Measurements from ENCODE around the gene BEST2.
"Not testable (repeated sequence)": the region's sequence is repeated elsewhere in the genome, so short reads cannot be mapped to it uniquely, and the experiment has no call there.

The BEST2 gene

DNA sequence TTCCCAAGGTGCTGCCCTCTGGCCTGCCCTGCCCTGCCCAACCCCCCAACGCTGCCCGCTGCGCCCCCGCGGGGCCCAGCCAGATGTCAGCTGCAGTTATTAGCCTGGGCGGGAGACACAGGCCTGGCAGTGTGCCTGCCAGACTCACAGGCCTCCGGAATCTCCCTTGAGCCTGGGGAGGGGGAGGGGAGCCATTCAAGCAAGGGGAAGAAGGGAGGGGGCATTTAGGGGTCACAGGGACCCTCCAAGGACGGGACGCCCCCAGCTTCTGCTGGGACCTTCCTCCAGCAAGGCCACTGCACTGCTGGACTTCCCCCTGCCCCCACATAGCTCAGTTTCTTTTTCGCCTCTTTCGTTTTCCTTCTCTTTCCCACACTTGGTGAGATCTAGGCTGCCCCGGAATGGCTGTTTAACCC lies 37.1 kb downstream of the BEST2 start:
- DNase-seq, result peak; percentile 95

DNA sequence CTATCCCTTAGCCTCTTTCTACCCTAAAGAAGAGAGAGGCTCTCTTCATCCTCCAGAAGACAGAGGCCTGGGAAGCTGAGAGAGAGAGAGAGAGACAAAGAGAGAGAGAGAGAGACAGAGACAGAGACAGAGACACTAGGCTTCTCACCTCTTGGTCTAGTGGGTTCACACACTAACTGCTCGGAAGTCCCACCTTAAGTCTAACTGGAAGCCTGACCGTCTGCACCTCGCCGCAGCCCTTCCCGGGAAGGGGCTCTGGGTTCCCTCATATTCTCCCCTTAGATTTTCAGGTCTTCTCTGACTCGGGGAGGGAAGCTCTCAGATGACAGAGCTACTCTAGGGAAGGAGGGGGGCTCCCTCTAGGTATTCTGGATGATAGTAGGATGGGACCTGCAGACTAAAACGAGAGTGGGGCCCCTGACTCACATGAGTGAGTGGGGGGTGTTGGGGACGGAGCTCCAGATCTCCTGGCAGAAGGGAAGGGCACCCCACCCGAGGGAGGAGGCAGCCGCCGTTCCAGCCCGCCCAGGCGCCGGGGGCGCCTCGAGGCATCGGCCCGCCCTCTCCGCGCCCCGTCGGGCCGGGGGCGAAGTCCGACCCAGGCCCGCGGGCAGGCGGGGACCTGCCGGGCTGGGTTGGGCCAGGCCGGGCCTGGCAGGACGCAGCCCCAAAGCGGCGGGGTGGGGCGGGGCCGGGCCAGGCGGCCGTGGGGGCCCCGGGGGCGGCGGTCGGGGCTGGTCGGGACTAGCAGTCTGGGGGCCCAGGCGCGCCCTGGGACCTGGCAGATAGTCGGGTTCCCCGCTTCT lies 37.7 kb downstream of the BEST2 start:
- peak; percentile 56 for DNase-seq

- DNase-seq, result peak; percentile 99
Observed at GRCh38 chr19:12789904-12790619, 38.5 kb downstream of the BEST2 start.

DNA sequence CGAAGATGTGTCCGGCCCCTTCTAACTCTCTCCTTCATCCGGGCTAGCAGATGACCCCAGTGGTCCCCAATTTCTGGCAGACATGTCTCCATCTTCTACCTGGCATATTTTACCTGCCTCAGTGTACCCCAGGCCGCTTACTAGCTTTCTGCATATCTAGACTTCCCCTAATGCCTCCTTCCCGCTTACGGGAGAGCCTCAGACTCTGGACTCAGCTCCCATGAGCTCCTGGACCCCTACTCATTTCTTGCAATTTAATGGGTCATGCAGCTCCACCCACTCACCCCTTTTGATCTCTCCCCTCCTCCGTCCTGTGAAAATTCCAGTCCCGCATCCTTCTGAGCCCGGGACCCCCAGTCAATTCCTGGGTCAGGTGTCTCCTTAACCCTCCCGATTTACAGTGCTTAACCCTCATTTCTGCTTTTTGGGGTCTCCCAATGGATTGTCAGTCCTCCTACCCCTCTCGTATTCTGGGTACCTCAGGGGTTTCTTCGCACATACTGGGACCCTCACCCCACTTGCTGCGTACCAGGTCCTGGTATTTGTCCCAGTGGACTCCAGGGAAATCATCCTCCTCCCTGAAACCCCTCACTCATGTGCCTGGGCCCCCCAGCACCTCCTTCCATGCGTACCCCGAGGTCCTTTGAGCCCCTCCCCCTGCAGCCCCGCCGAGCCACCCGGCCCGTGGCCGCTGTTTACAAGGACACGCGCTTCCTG lies 39.2 kb downstream of the BEST2 start:
- DNase-seq, result peak; percentile 30

DNA sequence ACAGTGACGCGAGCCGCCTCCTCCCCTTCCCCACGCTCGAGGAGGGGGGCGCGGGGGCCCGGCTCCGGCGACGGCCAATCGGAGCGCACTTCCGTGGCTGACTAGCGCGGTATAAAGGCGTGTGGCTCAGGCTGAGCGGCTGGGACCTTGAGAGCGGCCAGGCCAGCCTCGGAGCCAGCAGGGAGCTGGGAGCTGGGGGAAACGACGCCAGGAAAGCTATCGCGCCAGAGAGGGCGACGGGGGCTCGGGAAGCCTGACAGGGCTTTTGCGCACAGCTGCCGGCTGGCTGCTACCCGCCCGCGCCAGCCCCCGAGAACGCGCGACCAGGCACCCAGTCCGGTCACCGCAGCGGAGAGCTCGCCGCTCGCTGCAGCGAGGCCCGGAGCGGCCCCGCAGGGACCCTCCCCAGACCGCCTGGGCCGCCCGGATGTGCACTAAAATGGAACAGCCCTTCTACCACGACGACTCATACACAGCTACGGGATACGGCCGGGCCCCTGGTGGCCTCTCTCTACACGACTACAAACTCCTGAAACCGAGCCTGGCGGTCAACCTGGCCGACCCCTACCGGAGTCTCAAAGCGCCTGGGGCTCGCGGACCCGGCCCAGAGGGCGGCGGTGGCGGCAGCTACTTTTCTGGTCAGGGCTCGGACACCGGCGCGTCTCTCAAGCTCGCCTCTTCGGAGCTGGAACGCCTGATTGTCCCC lies 39.9 kb downstream of the BEST2 start, which contains the start of gene JUNB:
Gene JUNB, plus strand, starts transcription at position 142 of the 706 bp plus-strand sequence. Its CDS starts 286 bp downstream, at position 428.
- DNase-seq, result peak; percentile 98

GRCh38 chr19:12792051-12792852 lies 40.7 kb downstream of the BEST2 start:
- DNase-seq, result peak; percentile 84

GRCh38 chr19:12792853-12793289 lies 41.3 kb downstream of the BEST2 start:
- DNase-seq, result no peak

- peak; percentile 94 for DNase-seq
Observed at GRCh38 chr19:12793290-12794195, 42.0 kb downstream of the BEST2 start.

GRCh38 chr19:12794196-12794941 lies 42.8 kb downstream of the BEST2 start:
- DNase-seq, result peak; percentile 20

GRCh38 chr19:12794971-12795381 lies 43.4 kb downstream of the BEST2 start:
- no peak for DNase-seq

GRCh38 chr19:12796146-12797071 lies 44.8 kb downstream of the BEST2 start:
- DNase-seq, result peak; percentile 92

GRCh38 chr19:12797141-12797587 lies 45.6 kb downstream of the BEST2 start:
- peak; percentile 22 for DNase-seq

DNA sequence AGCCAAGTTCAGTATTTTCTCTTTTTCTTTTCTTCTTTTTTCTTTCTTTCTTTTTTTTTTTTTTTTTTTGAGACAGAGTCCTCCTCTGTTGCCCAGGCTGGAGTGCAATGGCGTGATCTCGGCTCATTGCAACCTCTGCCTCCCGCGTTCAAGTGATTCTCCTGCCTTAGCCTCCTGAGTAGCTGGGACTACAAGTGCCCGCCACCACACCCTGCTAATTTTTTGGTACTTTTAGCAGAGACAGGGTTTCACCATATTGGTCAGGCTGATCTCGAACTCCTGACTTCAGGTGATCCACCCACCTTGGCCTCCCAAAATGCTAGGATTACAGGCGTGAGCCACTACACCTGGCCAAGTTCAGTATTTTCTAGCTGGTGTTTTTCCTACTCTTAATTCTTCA lies 46.0 kb downstream of the BEST2 start:
- not testable (repeated sequence) for DNase-seq

DNA sequence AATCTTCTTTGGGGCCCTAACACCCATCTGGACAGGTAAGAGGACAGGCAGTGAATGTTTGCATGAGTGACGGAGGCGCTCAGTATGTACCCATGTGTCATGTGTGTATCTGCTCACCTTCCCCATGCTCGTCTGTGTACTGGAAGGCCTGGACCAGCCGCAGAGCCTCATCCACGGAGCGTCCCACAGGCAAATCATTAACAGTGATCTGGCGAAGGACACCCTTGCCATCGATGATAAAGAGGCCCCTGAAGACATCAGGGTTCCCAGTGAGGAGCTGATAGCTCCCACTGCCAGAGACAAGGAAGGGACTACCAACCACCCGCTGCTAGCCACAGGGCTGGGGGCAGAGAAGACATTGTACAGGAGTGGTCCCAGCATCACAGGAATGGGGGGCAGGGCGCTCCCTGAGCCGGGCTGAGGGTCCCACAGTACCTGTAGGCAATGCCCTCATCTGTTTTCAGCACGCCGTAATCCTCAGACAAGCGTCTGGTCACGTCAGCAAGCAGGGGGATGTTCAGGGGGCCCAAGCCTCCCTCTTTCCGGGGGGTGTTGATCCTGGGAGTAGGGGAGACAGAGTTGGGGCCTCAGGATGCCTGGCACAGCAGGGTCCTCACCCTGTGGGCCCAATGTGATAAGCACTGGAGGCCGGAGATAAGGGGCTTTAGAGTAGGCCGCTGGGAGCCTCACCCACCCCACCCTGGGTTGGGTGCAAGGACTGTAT lies 48.3 kb downstream of the BEST2 start:
- DNase-seq, result peak; percentile 50

DNA sequence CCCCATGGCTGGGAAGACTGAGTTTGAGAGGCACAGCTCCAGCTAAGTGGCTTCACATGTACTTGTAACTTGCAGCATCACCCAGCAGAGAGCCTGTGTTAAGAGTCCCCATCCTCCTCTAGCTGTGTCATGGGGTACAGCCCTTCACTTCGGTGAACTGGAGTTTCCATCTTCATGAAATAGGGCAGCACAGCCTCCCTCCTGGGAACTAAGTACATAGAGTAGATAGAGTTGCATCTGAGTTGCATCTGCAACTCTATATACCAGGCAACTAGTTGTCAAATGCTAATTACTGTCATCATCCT lies 48.8 kb downstream of the BEST2 start:
- peak; percentile 87 for DNase-seq

DNA sequence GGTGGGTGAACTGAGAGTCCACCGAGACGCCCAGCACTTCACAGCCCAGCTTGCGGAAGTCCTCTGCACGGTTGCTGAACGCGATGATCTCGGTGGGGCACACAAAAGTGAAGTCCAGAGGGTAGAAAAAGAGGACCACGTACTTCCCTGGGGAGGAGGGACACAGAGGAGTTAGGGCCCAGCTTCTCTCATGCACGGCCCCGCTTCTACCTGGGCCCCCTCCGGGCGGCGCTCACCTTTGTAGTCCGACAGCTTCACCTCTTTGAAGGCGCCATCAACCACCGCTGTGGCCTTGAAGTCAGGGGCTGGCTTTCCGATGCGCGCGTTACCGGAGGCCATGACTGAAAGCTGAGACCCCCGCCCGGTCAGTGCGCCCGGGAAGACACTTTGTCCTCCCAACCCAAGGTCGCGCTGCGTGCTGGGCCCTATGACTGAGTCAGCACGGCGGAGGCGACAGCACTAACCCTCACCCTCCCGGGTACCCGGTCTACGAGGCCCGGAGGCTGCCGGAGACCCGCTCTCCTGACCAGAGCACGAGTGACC lies 49.4 kb downstream of the BEST2 start:
- DNase-seq, result peak; percentile 25

DNA sequence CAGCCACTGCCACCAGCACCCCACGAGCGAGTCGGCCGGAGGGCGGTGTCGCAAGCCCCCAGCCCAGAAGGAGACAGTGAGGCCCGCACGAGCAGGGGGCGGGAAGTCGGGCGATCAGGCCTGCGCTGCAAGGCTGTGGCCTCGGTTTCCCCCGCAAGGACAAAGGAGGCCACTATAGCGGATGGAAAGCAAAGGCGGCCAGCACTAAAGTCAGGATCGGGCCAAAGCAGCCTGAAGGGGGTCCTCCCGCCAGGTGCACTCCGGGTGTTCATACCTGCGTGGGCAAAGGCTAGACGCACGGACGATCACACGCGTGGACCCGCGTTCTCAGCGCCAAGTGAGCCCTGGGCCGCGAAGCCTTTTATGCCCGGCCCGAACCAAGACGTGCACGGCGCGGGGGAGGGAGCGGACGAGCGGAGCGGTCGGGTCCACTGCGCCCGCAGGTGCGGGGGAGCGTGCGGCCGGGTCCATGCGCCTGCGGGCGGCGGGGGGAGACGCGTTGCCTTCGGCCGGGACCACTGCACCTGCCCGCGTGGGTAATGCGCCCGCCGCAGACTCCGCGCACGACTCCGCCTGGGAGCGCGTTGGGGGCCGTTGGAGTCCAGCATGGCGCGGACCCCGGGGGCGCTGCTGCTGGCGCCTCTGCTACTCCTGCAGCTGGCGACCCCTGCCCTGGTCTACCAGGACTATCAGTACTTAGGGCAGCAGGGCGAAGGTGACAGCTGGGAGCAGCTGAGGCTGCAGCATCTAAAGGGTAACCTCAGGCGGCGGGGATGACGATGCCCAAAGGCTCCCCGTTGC lies 50.1 kb downstream of the BEST2 start, which contains the start of the genes PRDX2 and THSD8:
Gene PRDX2, minus strand, starts transcription at position 335 of the 801 bp plus-strand sequence. CDS start 539 bp downstream, outside the sequence.
Gene THSD8, plus strand, starts transcription at position 604 of the 801 bp plus-strand sequence. Its CDS starts 3 bp downstream, at position 607.
- DNase-seq, result peak; percentile 93
